Keratinocyte (primary cell): ENCODE data around the gene SLC4A2. TPM values are rescaled to one million over a fixed set of nuclear protein-coding genes. Genes with fewer than 3 reads are reported as not detected.
A peak's percentile ranks its signal among the peaks of the same experiment; 100 is the strongest.

ENCODE experiments used
- DNase-seq: peaks from one replicate; pipeline ENCODE4 v3.0.0-alpha.2; 2011; ENCODE audit warnings: low read depth, missing footprints, low spot score
- FAIRE-seq: peaks from 2 replicates; lab custom pipeline; 2011; peaks lifted over from hg19 to GRCh38; lab: Jason Lieb, UNC
- H2AFZ ChIP-seq: 2 replicates; pipeline ENCODE4 v1.6.0; 2012; ENCODE audit warnings: low read length, control low read depth, inconsistent platforms; ENCODE audit not compliant: control insufficient read depth
- H3K27ac ChIP-seq: 2 replicates; pipeline ENCODE4 v1.5.1; 2011; ENCODE audit warnings: low read length; ENCODE audit not compliant: control insufficient read depth, insufficient read depth
- H3K27me3 ChIP-seq: 3 replicates; pipeline ENCODE4 v1.6.0; 2011; ENCODE audit warnings: low read length; ENCODE audit not compliant: control insufficient read depth, insufficient read depth; ENCODE audit errors: extremely low read depth
- H3K36me3 ChIP-seq, 2 experiments: 2 replicates in 1 of 2; 3 replicates in 1 of 2; pipeline ENCODE4 v1.5.1; 2011; ENCODE audit warnings: low read length in 2 of 2, mild to moderate bottlenecking in 1 of 2; ENCODE audit not compliant: control insufficient read depth in 2 of 2, insufficient read depth in 2 of 2; ENCODE audit errors: extremely low read depth in 1 of 2
- H3K4me1 ChIP-seq: 3 replicates; pipeline ENCODE4 v1.5.1; 2011; ENCODE audit warnings: low read length; ENCODE audit not compliant: control insufficient read depth, insufficient read depth; ENCODE audit errors: extremely low read depth
- H3K4me2 ChIP-seq: 3 replicates; pipeline ENCODE4 v1.6.0; 2011; ENCODE audit warnings: low read depth, low read length; ENCODE audit not compliant: control insufficient read depth, insufficient read depth; ENCODE audit errors: extremely low read depth
- H3K4me3 ChIP-seq, 3 experiments: fragments of 200-600 bp in 1 of 3; sonication (generic) in 1 of 3; 2 replicates in 2 of 3; 3 replicates in 1 of 3; pipeline ENCODE4 v1.5.1; 2011 to 2016; ENCODE audit warnings: low read length in 3 of 3, mild to moderate bottlenecking in 3 of 3, control low read depth in 2 of 3, inconsistent platforms in 1 of 3, low read depth in 1 of 3, mixed read lengths in 1 of 3, mixed run types in 1 of 3, moderate library complexity in 1 of 3; ENCODE audit not compliant: control insufficient read depth in 2 of 3, insufficient read depth in 2 of 3; ENCODE audit errors: extremely low read depth in 1 of 3
- H3K79me2 ChIP-seq: 2 replicates; pipeline ENCODE4 v1.6.0; 2012; ENCODE audit warnings: low read length; ENCODE audit not compliant: control insufficient read depth, insufficient read depth
- H3K9ac ChIP-seq: 3 replicates; pipeline ENCODE4 v1.6.0; 2011; ENCODE audit warnings: low read length; ENCODE audit not compliant: control insufficient read depth, insufficient read depth; ENCODE audit errors: extremely low read depth
- H3K9me1 ChIP-seq: 3 replicates; pipeline ENCODE4 v1.6.0; 2011; ENCODE audit warnings: low read length; ENCODE audit not compliant: control insufficient read depth, insufficient read depth; ENCODE audit errors: extremely low read depth
- H3K9me3 ChIP-seq: 2 replicates; pipeline ENCODE4 v1.5.1; 2012; ENCODE audit warnings: low read depth, low read length; ENCODE audit not compliant: control insufficient read depth
- H4K20me1 ChIP-seq: 3 replicates; pipeline ENCODE4 v1.6.0; 2011; ENCODE audit warnings: low read length; ENCODE audit not compliant: control insufficient read depth, insufficient read depth; ENCODE audit errors: extremely low read depth
- CTCF ChIP-seq, 3 experiments: IDR thresholded peaks in 1 of 3; conservative IDR thresholded peaks in 1 of 3; optimal IDR thresholded peaks in 1 of 3; 2 replicates in 2 of 3; 3 replicates in 1 of 3; pipeline versions ENCODE3 to v1.5.1; 2011; ENCODE audit warnings: low read length in 3 of 3, mild to moderate bottlenecking in 3 of 3, moderate library complexity in 2 of 3, control low read depth in 1 of 3, inconsistent platforms in 1 of 3; ENCODE audit not compliant: insufficient read depth in 2 of 3; ENCODE audit errors: extremely low read depth in 1 of 3
- EZH2 ChIP-seq: IDR thresholded peaks from one replicate; pipeline ENCODE4 v1.6.1; 2012; ENCODE audit warnings: inconsistent platforms, mild to moderate bottlenecking, low read length, moderate library complexity
- dilution Hi-C: fragments of 300-500 bp; cut with MboI; formaldehyde crosslinking; loops from one replicate; pipeline ENCODE4 v1.7.0; 2020; ENCODE audit warnings: low sequenced_read_pairs; ENCODE audit not compliant: extremely low pct_ligation_motif_present
- polyA plus RNA-seq, 5 experiments: library from polyadenylated mRNA; depleted of rRNA in 3 of 5; stranded (reverse) in 3 of 5; stranded (forward) in 1 of 5; unstranded in 1 of 5; fragments of >200 nt; gene quantifications; 1 replicate in 1 of 5; 2 replicates in 3 of 5; 3 replicates in 1 of 5; pipeline versions ENCODE4 v1.2.1 to v1.2.3, GENCODE V29; 2011 to 2012; ENCODE audit warnings: missing spikeins in 2 of 5, low read depth in 1 of 5, low replicate concordance in 1 of 5

SLC4A2 gene
- polyA plus RNA-seq, 1 donor (not counting 4 experiments of a cell fraction or from before 2014, with no cell fraction given): 33.8 TPM

GRCh38 chr7:151113344-151114150, 54.2 kb downstream of the SLC4A2 start:
- H3K79me2 ChIP-seq: peaks cover 59% of the 10 kb centered on the region
- H3K9ac ChIP-seq: peak overlapping the region; percentile 69
- peak overlapping the region; percentile 65 for H3K27ac ChIP-seq
- no peaks in the 10 kb centered on the region for H3K9me1 ChIP-seq
- no peaks in the 10 kb centered on the region for H3K9me3 ChIP-seq
- H3K4me1 ChIP-seq: peaks cover 33% of the 10 kb centered on the region
- dilution Hi-C loops: no loop called here
- H3K4me2 ChIP-seq: peak overlapping the region; percentile 96
- H3K36me3 ChIP-seq: peaks cover 5 to 13% of the 10 kb centered on the region in 2 experiments
- no peaks in the 10 kb centered on the region for H3K27me3 ChIP-seq
- TF ChIP-seq EZH2: no peak
- no peak for TF ChIP-seq CTCF (optimal IDR thresholded peaks at IDR 0.05 in 1 of 3, IDR thresholded peaks at IDR 0.05 in 1 of 3, conservative IDR thresholded peaks at IDR 0.05 in 1 of 3; ENCODE audit: extremely low read depth in 1 of 3, insufficient read depth in 2 of 3, low read length in 3 of 3)
- peaks cover 6% of the 10 kb centered on the region for H4K20me1 ChIP-seq
- DNase-seq (peak; percentile 81), FAIRE-seq (peak; percentile 95)
- peak overlapping the region; percentile 36 to 68 (median 61) for H3K4me3 ChIP-seq
- no peak overlapping the region for H2AFZ ChIP-seq

GRCh38 chr7:151114151-151115090, 55.0 kb downstream of the SLC4A2 start:
- Histone ChIP-seq H3K4me3 (peak overlapping the region; percentile 36 to 68 (median 61)), H4K20me1 (peaks cover 6% of the 10 kb centered on the region), H3K27ac (peak overlapping the region; percentile 65), H3K9ac (peak overlapping the region; percentile 69), H3K36me3 (peaks cover 12 to 22% of the 10 kb centered on the region in 2 experiments), H2AFZ (no peak overlapping the region), H3K79me2 (peaks cover 68% of the 10 kb centered on the region), H3K4me2 (peak overlapping the region; percentile 96), H3K27me3 (no peaks in the 10 kb centered on the region), H3K9me3 (no peaks in the 10 kb centered on the region), H3K9me1 (no peaks in the 10 kb centered on the region), H3K4me1 (peaks cover 33% of the 10 kb centered on the region)
- dilution Hi-C loops: no loop called here
- TF ChIP-seq EZH2 (no peak), CTCF (optimal IDR thresholded peaks at IDR 0.05 in 1 of 3, IDR thresholded peaks at IDR 0.05 in 1 of 3, conservative IDR thresholded peaks at IDR 0.05 in 1 of 3; ENCODE audit: extremely low read depth in 1 of 3, insufficient read depth in 2 of 3, low read length in 3 of 3) (no peak)
- no peak for DNase-seq
- FAIRE-seq: no peak
